HL-60 (cell line): ENCODE measurements around the gene HDAC7.

Experiments used
- CTCF ChIP-seq: IDR thresholded peaks from one replicate; pipeline ENCODE4 v1.5.1; 2011; ENCODE audit warnings: low read length, control low read depth, inconsistent platforms; ENCODE audit not compliant: insufficient read depth
- GABPA ChIP-seq: IDR thresholded peaks from 2 replicates; pipeline ENCODE4 v1.6.1; 2012; ENCODE audit warnings: low read depth
- POLR2AphosphoS5 ChIP-seq: IDR thresholded peaks from 2 replicates; pipeline ENCODE4 v1.6.1; 2012; ENCODE audit warnings: low read depth
- SPI1 ChIP-seq: IDR thresholded peaks from 2 replicates; pipeline ENCODE4 v1.6.1; 2012; ENCODE audit warnings: low read depth, mild to moderate bottlenecking, borderline replicate concordance
- TF ChIP-seq, protein P1 (sequence below): IDR thresholded peaks from 2 replicates; pipeline ENCODE4 v1.6.1; 2012; ENCODE audit warnings: low read depth; ENCODE audit not compliant: insufficient replicate concordance

GRCh38 chr12:47795814-47796411, 23.8 kb downstream of the HDAC7 start:
- TF ChIP-seq CTCF (no peak), GABPA (no peak), POLR2AphosphoS5 (no peak), SPI1 (no peak)
- TF ChIP-seq, protein P1, sequence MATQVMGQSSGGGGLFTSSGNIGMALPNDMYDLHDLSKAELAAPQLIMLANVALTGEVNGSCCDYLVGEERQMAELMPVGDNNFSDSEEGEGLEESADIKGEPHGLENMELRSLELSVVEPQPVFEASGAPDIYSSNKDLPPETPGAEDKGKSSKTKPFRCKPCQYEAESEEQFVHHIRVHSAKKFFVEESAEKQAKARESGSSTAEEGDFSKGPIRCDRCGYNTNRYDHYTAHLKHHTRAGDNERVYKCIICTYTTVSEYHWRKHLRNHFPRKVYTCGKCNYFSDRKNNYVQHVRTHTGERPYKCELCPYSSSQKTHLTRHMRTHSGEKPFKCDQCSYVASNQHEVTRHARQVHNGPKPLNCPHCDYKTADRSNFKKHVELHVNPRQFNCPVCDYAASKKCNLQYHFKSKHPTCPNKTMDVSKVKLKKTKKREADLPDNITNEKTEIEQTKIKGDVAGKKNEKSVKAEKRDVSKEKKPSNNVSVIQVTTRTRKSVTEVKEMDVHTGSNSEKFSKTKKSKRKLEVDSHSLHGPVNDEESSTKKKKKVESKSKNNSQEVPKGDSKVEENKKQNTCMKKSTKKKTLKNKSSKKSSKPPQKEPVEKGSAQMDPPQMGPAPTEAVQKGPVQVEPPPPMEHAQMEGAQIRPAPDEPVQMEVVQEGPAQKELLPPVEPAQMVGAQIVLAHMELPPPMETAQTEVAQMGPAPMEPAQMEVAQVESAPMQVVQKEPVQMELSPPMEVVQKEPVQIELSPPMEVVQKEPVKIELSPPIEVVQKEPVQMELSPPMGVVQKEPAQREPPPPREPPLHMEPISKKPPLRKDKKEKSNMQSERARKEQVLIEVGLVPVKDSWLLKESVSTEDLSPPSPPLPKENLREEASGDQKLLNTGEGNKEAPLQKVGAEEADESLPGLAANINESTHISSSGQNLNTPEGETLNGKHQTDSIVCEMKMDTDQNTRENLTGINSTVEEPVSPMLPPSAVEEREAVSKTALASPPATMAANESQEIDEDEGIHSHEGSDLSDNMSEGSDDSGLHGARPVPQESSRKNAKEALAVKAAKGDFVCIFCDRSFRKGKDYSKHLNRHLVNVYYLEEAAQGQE = no peak
